SU-DHL-6 (cell line): ENCODE measurements around the gene BZW1.

Experiments
- CTCF ChIP-seq: fragments of 200-600 bp; sonication (generic); IDR thresholded peaks from one replicate; pipeline ENCODE4 v1.5.1; 2017; ENCODE audit warnings: antibody characterized with exemption, mild to moderate bottlenecking, low read length, moderate library complexity; ENCODE audit not compliant: insufficient read depth, poor library complexity, severe bottlenecking
- EZH2phosphoT487 ChIP-seq: fragments of 200-600 bp; sonication (generic), shearing (Covaris generic); conservative IDR thresholded peaks from 2 replicates; pipeline ENCODE4 v1.6.1; 2018; ENCODE audit warnings: mild to moderate bottlenecking, antibody characterized with exemption, low read length, moderate library complexity, mixed read lengths

GRCh38 chr2:200863782-200864175 is 52.1 kb downstream of the BZW1 start:
- TF ChIP-seq CTCF: no peak
- no peak for TF ChIP-seq EZH2phosphoT487
